Activated effector memory CD4-positive, alpha-beta T cell treated with Interleukin-2 at 50 U/mL for 16 hours (primary cell): ENCODE results near the gene URI1.
"Not testable (repeated sequence)": the region's sequence is repeated elsewhere in the genome, so short reads cannot be mapped to it uniquely, and the experiment has no call there.

ENCODE experiments used
- DNase-seq: peaks from one replicate; pipeline ENCODE4 v3.0.0-alpha.2; 2020

URI1 gene

GRCh38 chr19:30028118-30028991 lies 86.3 kb downstream of the URI1 start:
- DNase-seq: no peak

DNA sequence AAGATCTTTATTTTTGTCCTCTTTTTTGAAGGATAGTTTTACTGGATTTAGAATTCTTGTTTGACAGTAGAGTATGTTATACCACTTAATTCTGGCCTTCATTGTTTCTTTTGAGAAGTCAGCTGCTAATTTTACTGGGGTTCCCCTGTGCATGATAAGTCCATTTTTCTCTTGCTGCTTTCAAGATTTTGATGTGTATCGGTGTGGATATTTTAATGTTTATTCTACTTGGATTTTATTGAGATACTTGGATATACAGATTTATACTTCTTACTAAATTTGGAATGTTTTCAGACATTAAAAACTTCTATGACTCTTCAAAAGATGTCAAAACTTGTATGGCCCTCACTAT lies 86.9 kb downstream of the URI1 start:
- DNase-seq: no peak

DNA sequence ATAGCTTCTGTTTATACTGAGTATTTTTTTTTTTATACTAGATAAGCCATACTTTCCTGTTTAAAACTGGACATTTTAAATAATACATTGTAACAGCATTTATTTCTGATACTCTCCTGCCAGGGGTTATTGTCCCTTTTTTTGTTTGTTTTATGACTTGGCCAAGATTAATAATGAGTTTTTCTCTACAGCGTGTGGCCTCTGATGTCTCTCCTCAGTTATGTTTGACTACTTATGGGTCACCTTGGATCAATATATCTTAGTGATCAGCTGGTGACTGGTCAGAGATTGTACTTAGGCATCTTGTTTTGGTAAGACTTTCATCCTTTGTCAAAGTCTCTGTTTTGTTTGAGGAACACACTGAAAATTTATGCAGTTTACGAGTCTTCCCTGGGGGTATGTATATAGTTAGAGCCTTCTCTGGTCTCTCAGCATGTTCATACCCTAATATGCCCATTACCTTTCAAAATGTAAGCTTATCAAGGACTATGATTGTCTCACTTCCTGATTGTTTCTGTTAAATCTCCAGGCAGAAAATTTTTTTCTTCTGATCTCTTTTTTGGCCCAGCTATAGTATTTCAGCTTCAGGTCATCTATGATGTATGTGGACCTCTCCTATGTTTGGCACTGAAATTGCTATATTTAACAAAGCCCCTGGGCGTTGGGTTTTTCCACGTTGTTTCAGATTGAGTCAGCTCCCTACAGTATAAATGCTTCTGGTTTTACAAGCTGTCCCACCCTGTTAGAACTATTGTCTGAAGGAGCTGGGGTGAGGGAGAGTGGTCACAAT lies 87.9 kb downstream of the URI1 start:
- no peak for DNase-seq

GRCh38 chr19:30034321-30034720 lies 92.3 kb downstream of the URI1 start:
- DNase-seq: no peak

DNA sequence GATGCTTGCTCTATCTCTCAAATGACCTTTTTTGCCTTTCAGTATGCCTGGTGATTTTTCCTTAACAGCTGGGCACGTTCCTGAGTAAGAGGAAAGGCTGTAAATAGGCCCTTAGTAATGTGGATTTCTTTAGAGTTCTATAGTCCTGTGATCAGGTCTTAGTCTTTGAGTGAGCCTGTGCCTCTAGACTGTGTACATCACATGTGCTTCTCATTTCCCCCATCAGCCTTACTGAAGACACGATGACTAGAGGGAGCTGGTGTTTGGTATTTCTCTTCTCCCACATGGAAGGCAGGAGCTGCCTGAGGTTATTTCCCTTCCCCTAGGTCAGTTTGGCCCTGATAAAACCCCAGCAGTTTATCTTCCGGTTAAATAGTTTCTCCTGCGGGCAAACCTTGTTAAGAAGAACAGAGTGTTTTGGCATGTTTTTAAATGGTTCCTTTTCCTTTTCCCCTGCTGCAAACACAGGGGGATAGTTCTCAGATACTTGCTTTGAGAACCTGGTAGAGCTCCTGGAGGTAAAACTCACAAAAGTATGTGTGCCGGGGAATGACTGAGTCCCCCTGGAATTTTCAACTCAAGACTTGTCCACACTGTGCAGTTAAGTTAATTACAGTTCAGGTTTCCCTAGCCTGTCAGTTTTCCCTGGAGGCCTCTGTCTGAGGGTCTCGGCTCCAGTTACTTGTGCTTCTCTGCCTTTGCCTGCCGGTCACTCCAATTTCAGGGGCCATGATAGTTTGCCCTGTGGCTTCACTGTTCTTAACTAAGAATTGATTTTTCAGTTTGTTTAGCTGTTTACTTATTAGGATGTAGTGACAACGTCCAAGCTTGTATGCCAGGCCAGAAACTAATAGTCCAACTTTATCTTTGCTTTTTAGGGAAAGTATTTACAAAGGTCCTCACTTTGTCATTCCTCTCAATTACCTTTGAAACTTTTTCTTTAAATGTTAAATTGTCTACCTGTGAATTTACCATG lies 94.4 kb downstream of the URI1 start:
- DNase-seq: no peak

- no peak for DNase-seq
These were observed 95.8 kb downstream of the URI1 start for GRCh38 chr19:30037835-30038234.

DNA sequence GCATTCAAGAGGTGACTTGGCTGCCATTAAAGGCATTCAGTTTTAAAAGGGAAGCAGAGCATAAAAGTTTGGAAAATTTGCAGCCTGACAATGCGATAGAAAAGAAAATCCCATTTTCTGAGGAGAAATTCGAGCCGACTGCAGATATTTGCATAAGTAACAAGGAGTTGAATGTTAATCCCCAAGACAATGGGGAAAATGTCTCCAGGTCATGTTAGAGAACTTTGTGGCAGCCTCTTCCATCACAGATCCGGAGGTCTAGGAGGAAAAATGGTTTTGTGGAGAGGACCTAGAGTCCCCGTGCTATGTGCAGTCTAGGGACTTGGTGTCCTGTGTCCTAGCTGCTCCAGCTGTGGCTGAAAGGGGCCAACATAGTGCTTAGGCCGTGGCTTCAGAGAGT lies 99.9 kb downstream of the URI1 start:
- not testable (repeated sequence) for DNase-seq

- not testable (repeated sequence) for DNase-seq
These were observed 101.0 kb downstream of the URI1 start for GRCh38 chr19:30043008-30043407.

- DNase-seq: no peak
These were observed 102.5 kb downstream of the URI1 start for GRCh38 chr19:30044273-30045248.

DNA sequence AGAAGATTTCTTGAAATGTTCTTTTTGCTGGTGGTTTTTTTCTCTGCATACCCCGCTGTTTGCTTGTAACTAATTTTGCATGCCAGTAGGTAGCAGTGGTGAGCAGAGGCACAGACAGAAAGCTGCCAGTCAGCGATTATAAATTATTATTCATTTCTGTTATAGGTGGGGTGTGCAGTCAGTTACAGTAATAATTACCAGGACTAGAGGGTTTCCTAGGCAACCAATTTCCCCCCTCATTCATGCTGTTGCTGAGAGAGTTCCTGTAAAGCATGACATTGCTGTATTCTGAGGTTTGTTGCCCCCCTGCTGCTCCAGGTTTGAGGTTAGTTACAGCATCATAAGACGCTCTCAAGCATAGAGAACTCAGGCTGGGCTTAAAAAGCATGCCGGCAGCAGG lies 104.5 kb downstream of the URI1 start:
- no peak for DNase-seq

DNA sequence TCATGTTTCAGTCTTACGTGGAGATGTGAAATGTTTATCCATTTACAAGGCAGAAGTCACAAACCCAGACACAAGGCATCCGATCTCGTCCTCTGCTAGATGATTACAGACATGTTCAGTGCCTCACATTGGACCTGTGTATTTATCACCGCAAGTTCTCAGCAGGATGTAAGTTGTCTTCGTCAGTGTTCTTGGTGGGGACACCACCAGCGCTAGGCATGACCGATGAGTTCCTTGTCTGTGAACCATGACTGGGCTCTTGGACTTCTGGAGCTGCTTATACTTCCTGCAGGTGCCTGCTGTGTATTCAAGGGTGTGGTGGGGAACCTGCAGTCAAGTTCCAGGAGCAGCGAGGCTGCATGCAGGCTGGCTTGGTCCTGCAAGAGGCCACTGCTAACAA lies 105.4 kb downstream of the URI1 start:
- DNase-seq: no peak

DNA sequence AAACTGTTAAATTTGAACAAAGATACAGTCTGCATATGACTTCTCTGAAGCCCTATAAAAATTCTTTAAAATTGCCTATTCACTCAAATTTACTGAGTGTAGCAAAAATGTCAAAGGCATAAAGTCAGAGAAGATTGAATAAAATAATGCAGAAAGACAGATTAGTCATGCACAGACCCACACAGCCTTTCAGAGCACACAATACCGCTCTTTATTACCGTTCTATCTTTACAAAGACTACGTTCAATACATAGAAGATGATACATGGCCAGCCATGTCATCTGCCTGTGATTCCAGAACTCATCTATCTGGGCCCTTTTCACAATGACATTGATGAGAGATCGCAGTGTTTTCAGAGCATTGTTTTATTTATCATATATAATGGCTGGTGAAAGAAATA lies 107.2 kb downstream of the URI1 start:
- DNase-seq: no peak

- DNase-seq: no peak
These were observed 108.0 kb downstream of the URI1 start for GRCh38 chr19:30049846-30050667.

DNA sequence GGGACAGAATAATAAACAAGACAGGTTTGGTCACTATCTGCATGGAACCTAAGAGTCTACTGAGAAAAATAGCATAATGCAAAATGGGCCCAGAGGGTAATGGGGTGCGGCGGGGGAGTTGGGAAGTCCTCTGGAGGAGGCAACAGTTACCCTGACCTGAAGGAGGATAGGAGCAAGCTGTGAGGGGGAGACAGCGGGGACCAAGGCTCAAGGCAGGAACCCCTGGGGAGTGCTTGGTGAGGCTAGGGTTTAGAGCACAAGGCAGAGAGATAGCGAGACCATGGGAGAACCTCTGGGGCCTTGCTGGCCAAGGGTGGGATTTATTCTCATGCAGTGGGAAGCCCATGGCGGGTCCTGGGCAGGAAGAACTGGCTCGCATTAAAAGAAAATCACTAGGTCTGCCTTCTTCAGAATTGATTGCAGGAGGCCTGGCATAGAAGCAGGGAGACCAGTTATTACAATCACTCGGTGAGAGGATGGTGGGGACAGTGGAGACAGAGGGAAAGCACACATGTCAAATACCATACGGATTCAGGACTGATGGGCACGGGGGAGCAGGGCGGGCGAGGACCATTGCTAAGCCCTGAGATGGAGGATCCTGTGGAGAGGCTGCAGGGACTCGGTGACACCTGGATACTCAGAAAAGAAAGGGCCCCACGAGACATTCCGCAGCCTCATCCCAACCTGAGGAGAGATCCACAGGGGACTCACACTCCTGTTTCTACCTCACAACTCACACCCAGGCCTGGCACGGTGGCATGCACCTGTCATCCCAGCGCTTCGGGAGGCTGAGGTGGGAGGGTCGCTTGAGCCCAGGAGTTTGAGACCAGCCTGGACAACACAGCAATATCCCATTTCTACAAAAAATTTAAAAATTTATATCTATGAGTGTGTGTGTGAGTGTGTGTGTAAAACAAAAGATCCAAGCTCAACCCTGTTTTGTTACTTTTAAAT lies 110.4 kb downstream of the URI1 start:
- no peak for DNase-seq

GRCh38 chr19:30053558-30053957 lies 111.5 kb downstream of the URI1 start:
- no peak for DNase-seq

GRCh38 chr19:30054210-30054609 lies 112.2 kb downstream of the URI1 start:
- DNase-seq: no peak

- no peak for DNase-seq
These were observed 114.5 kb downstream of the URI1 start for GRCh38 chr19:30056580-30056979.

DNA sequence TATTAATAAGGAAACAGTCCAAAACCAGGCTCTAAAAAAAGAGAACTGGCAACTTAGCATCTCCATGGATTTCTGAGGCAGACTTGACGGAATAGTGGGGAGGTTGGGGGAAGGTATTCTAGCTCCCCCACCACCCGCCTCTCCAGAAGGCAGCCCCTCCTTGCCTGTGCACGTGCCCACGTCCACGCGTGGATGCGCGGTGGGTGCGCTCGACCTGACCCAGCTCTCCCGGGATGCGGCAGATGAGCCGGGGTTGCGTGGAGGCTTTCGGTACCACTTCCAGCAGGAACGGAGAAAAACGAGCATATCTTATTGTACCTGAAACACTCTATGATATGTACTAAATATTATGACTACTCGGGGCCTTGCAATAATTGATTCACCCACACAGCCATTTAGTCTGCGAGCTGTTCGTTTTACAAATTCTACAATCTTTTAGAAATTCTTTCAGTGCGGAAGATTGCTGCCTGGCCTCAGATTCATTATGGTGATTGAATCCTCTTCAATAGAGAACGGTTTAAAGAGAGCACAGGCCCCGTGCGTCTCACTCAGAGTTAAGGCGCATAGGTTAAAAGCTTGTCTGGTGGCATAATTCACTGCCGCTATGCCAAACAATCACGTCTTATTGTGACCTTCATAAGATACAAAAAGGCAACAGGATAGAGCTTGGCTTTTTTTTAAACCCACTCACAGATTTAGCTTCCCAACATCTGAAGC lies 117.9 kb downstream of the URI1 start:
- no peak for DNase-seq
